Activated gamma-delta T cell (primary cell): ENCODE measurements around the gene GNAI1.

ENCODE experiments used
- DNase-seq: peaks from one replicate; lab custom pipeline; 2025; lab: John Stamatoyannopoulos, UW

GNAI1 gene

DNA sequence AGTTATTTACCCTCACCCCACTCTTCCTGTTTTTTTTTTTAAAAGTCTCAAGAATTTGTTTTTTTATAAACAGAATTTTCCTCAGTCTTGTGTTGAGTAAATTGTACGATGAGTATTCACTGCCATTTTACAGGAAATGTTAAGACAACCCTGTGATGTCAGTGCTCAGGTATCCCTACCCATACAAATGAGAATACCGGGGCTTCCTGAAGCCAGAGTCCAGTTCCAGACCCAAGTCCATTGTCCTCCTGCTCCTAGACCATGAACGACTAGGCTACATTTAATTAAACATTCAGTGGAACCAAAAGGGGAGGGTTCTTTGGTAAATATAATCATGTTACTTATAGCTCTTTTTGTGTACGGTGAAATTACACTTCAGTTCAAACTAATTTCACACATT, 79.2 kb downstream of the GNAI1 start:
- DNase-seq: no peak

DNA sequence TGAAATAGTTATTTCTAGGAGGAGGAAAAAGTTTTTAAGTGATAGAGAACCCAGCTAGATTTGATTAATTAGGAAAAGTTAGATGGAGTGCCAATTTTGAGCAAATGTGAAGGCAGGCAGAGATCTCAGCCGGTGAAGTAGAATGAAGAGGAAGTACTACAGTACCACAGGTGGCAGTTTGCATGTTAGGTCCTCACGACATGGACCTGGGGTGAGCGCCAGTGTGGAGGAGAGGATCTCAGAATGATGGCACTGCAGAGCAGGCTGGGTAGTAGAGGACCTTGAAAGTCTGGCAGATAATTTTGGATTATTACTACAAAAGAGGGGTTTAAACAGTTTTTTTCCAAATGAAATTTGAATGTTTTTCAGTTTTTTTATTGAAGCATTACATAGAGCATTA, 81.1 kb downstream of the GNAI1 start:
- no peak for DNase-seq

DNA sequence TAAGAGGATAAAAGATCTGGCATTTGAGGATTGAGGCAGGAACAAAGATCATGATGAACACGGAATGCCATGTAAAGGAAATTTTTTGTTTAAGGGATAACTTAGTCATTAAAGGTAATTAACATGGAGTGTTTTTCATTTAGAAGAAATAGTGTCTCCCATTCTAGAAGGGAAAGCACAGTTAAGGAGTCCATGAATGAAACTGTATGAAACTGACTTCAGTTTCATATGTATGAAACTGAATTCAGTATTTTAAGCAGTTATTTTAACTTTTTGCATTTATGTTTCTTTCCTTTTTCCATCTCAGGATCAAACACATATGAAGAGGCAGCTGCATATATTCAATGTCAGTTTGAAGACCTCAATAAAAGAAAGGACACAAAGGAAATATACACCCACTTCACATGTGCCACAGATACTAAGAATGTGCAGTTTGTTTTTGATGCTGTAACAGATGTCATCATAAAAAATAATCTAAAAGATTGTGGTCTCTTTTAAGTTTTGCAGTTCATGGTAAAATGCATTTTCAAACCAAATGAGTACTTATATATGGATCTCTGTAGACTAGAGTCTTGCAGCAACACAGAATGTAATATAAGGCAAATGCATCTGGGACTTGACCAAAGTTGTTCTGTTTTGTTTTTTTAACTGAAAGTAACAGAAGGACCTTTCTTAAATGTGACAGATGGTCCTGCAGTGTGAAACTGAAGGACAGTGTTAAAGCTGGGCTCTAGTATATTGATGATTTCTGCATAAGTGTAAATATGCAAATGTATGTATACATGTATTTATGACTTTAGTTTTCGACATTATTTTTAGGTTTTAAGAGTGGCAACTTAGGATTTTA, 82.6 kb downstream of the GNAI1 start:
- no peak for DNase-seq

DNA sequence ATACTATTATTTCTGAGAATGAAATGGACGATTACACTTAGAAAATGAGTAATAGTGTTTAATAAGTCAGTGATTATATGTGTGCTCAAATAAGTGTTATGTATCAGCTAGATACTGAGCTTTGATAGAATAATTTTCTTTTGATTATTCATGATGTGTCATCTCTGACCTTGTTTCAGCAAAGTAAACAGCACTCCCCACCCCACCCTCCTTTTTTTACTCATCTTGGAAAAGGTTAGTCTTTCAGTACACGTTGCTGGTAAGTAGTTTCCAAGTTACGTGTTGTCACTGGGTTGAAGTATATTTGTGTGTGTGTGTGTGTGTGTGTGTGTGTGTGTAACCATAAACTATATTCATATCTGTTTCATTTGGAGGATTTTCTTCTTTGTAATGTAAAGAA, 84.1 kb downstream of the GNAI1 start:
- DNase-seq: no peak

DNA sequence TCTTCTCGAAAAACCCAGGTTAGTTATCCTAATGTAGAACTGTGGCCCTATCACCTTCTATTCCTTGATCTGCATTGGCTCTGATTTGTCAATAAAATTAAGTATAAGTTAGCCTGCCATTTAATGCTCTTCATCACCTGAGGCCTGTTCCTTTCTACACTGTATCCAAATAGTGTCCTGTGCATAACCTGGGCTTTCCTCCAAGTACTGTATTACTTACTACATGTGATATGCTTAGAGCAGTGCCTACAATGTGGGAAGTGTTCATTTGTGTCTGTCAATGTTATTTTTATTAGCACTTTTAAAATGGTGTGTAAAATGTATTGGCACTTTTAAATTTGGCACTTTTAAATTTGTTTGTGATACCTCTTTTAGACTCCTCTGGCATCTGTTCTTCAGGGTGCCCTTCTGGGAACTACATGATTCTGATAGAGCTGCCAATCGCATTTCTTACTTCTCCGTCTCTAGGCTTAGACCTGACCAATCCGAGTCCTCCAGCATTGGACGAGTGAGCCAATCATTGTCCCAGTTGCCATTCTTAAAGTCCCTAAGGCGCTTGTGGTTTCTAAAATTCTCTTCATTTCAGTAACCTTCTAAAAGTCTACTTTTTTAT, 85.5 kb downstream of the GNAI1 start:
- no peak for DNase-seq

DNA sequence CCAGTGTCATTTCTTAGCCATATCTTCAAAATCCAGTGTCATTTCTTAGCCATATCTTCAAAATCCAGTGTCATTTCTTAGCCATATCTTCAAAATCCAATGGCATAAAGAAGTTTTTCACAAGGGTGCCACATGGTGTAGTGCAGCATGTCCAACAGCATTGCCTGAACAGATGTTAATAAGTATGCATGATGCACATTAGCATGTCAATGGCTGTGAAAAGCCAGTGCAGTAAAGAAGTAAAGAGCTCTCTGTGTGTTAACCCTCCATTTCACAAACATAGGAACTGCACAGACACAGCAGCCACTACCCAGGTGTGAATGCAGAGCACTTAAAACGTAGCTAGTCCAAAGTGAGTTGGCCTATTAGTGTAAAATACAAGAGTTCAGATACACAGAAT, 89.8 kb downstream of the GNAI1 start:
- DNase-seq: no peak

DNA sequence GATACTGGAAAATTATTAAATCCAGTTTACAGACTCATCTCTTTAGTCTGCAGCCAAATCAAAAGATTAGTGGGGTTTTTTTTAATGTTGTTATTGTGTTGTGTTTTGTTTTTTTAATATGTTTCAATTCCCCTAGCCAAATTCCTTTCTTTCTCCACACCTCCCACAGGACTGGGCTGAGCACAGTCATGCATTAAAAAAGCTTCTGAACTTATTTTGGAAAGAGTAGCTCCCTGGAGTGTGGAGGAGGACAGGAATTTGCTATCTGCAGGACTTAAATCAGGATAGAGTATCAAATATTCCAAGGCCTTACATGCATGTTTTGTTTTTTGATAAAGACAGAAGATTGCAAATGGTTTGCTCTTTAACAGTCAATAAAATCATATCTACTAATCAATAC, 90.7 kb downstream of the GNAI1 start:
- DNase-seq: no peak

DNA sequence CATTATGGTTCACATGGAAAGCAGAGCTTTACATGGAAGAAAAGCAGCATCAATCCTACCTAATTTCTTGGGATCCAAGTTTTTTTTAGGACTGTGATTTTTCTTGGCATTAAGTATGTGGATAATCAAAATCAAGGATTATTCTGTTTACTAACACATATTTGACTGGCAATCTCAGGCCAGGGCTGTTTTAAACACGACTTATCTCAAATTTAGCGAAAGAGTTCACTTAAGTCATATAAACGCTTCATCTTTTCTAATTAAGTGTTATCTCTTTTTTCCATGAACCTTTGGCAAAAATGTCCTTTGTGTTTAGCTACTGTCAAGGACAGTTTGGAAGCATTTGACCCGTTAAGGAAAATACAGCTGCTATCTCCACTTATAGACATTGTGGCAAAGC, 92.0 kb downstream of the GNAI1 start:
- DNase-seq: no peak

DNA sequence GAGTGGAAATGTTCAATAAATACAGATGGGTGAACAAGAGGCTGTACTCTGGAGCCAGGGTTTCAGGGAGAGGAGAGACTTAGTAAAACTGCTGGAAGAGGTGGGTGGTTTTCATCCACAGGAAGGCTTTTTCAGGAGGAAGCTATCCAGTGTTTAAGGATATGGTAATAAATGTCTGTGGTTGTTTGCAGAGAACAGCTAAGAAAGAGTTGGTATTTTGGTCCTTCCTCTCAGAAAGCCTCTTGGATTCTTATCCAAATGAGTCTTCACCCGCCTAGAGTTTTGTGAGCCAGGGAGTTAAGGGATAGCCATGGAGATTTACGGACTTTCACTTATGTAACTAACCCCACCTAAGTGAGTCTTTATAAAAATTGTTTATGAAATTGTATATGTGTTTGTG, 95.7 kb downstream of the GNAI1 start:
- DNase-seq: no peak

DNA sequence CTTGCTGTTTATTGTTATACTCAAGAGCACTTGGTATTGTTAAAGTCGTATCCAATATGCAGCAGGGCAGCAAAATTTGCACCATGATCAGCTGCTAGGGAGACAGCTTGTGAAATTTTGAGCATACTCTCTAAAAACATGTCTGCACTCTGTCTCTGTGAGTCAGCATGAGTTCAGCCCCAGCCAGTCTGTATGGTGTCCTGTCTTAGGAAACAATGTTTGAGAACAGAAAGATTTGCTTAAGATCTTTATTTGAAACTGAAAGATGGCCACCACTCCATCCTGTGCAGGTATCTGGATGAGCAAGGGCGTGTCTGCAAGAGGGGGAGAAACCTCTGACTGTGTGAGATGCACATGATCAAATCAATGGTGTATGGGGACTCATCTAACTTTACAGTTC, 97.1 kb downstream of the GNAI1 start:
- DNase-seq: no peak

DNA sequence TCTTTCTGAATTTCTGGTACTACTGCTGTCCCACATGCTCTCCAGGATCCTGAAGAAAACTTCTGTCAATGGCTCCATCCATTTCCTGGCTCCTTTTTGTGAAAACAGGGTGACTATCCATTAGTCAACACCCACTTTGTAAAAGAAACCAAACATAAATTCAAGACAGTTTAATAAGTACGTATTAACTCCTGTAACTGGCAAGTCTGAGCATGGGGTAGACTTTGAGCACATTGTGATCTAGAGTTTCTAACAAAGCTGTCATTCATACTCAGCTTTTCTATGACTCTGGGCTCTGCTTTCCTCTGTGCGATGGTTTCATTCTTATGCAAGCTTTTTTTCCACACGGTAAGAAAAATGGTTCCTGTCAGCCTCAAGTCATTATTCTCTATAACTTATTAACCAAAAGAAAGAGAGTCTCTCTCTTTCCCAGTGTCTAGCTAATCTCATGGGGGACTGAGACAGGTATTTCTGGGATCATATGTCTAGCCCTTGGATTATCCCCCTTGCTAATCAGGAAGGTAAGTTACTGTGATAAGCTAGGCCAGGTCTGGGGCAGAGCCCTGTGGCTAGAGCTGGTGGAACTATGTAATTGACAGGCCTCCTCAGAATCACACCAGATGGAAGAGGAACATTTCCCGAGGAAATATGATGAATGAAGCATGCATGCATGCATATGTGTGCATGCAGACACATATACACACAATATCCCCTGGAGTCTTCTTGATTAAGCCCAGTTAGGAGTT, 98.5 kb downstream of the GNAI1 start:
- DNase-seq: no peak

DNA sequence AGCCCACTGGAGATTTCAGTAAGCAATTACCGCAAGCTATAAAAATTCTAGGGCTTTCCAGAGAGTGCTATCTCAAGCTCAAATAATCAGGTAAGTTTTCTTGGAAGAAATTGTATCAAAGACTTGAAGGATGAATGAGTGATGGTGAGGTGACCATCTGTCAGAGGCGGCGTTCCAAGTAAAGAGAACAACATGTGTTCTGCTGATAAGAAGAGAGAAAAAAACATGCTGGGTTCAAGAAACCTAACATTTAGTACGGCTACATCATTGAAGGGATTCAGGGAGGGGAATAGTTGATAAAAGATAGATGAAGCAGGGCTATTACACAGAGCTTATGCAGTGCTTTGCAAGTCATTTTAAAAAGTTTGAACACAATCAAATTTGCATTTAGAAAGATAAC, 100.7 kb downstream of the GNAI1 start:
- no peak for DNase-seq

DNA sequence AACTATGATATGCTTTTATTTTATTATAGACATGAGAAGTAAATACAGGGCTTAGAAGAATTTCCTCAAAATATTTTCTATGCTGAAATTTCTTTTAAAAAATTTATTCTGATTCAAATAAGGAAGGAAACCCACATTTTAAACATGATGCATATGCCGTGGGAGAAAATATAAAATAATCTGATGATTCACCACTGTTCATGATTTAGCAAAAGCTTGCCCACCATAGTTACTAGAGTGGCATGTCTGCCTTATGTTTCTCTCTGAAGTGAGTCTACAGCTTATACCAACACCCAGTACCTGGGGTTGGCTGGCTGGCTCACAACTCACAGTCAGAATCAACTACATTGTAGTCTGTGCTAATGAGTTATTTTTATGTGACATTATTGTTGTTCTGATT, 102.0 kb downstream of the GNAI1 start:
- no peak for DNase-seq

DNA sequence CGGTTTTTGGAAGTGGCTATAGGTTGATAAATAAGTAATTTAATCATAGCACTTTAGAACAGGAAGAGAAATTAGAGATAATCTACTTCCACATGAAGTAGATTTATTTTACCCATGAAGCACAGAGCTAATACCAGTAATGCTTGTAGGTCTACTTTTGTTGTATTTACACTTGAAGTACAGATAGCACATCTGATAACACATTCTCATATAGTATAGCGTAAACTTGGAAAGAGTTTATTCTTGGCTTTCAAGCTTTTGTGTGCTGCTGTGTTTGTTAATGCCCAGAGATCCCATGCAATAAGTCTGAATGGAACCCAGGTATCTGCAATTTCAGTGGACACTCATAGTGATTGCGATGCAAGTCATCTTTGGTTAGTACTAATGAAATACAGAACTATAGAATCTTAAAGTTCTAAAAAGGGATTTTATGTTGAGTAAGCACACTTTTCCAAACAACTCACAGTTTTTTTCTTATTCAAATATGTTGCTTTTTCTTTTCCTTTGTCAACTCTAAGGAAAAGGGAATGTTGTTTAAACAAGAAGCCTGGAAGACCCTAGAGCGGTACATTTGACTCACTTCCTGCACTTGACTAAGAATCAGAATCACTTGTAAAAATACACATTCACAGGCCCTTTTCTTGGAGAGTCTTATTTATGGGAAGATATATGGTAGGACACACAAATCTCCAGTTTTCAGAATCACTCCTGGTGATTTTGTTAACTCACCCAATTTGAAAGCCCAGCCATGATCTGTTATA, 105.8 kb downstream of the GNAI1 start:
- no peak for DNase-seq

DNA sequence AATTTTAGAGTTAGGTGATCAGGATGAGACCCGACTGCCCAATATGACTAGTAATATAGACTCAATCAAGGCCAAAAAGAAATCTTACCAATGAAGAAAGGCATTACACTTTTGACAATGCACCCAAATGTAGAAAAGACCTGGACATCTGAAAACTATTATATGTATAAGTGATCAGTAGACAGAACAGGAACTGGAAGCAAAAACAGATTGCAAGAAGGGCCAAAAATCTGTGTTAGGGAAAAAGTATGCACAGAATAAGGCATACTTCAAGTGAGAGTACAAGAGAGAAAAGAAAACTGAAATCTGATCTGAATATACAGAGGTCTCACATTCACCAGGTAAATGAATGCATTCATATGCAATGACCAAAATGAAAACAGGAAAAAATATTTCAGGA, 107.0 kb downstream of the GNAI1 start:
- DNase-seq: no peak

DNA sequence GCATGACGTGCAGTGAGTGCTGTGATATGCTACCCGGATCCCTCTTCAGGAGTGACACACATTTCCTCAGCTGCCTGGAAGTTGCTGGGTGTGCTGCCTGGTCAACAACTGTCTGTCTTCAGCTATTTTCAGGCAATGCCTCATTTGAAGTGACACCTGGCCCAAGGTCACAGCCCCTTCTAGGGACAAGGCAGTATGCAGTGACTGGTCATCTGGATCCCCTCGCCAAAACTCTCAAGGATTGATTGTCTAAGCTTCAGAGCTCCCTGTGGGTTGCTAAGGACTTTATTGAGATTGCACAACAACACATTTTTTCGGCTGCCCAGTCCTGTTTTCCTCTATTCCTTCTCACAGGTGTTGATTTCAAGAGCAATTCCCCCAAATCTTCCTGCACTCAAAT, 108.8 kb downstream of the GNAI1 start:
- no peak for DNase-seq

DNA sequence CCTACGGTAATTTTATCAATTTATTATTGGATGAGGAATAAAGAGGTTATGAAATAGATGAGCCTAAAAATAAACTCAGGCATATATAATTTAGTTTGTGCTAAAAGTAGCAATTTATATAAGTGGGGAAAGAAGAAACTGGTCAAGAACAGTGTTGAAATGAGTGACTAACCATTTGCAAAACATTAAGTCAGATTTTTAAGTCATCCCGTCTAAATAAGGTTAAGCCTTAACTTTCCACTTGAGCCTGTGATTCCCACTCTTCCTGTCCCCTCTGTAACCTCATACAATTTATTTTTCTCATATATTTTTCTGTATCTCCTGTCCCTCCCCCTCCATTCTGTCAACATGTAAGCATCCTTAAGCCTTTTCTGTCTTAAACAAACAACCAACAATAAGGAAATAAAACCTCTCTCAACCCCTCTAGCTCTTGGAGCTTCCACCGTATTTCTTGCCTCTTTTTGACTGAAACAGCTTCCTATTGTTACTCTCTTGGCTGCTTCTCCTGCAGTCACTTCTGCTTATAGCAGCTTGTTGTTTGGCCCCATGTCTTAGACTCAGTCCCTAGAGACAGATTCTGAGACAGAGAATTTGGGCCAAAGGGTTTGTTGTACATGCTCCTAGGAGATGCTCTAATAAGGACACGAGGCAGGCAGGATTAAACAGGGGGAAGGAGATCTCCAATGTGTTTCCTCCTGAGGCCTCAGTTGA, 109.7 kb downstream of the GNAI1 start:
- DNase-seq: no peak

DNA sequence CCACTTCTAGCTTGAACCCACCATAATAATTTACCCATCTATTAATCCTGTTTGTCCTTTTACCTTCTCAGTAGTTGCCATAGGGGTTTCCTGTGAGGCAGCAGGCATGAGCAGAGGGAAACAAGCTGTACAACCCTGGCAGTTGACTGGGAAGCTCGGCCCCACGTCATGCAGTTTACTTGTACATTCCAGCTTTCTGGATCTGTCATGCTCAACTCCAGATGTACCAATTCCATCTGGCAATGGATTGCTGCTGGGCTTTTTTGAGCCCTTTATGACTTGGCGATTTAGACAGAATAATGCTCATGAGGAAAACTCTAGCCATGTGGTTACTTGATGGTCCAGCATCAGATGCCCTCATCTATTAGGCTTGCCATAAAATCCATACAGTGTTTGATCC, 112.5 kb downstream of the GNAI1 start:
- no peak for DNase-seq

DNA sequence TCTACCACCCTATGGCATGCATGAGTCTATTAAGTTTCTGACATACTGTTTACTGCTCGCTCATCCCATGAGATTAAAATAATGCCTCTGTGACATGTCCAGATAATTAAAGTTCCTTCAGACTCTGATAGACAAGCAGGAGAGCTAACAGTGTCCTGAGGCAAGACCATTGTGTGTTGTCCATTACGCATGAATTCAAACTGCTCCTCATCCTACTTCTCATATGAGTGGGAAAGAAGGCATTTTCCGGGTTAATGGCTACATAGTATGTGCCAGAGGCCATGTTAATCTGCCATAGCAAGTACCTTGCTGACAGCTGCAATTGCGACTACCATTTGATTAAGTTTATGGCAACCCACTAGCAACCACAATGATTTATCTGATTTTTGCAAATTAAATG, 113.3 kb downstream of the GNAI1 start:
- no peak for DNase-seq

DNA sequence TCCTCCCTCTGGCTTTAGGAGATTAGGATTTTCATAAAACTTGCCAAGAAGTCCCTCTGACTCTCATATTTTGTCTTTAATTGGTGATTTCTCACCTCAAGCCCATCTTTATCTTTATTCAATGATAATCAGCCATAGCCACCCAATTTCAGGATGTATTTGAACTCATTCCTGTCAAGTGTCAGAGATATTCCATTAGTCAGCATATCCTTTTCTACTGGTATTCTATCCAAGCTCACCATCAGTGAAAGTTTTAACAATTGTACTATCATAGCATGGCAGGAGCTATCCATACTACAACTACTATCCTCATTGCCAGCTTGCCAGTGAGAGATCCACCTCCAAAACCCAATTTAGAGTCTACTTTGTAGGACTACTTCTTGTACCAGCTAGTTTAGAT, 114.6 kb downstream of the GNAI1 start:
- no peak for DNase-seq

DNA sequence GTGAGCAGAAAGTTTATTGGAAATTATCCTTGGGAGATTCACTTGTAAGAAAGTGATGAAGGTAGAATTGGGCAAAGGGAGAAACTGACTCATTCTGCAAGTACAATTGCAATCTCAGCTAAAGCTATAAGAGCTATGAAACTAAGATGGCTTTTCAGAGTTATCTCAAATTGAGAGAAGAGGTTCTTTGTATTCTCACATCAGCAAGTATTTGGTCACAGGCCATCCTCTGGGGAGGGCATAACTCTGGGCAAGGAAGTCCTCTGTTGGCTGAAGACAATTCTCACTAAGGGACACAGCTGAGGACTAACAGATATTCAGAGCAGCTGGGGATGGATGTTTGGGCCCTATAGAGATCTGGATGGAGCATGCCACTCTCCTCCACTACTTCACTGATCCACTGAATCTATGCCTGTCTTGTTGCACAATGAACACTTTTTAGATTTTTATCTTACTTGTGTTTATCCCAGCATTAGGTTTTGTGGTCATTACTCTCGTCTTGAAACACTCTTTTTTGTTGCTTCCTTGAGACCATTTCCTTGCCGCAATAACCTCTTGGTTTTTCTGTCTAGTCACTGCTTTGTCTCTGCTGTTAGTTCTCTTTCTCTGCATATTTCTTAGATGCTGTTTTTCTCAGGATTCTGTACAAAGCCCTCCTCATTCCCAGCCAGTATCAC, 115.1 kb downstream of the GNAI1 start:
- no peak for DNase-seq
